Left ventricle myocardium superior (tissue), 1 donor: ENCODE results near the gene COL17A1. TPM values are rescaled to one million over a fixed set of nuclear protein-coding genes. Genes with fewer than 3 reads are reported as not detected.
A peak's percentile ranks its signal among the peaks of the same experiment; 100 is the strongest.

Experiments
- ATAC-seq: fragments of 200-7000 bp; cut with Tn5 transposase; one replicate; pipeline ENCODE4 v1.9.1; 2020; ENCODE audit warnings: mild to moderate bottlenecking, moderate library complexity
- DNase-seq: peaks from one replicate; pipeline ENCODE4 v3.0.0-alpha.2; 2020
- intact Hi-C: fragments of 100-400 bp; cut with micrococcal nuclease; formaldehyde crosslinking; loops from one replicate; pipeline ENCODE4 v1.11.0; 2022
- microRNA-seq: library from miRNA; unstranded; fragments of <30 nt; microRNA quantifications from one replicate; pipeline ENCODE4 v1.2.0, GENCODE V29; 2020; ENCODE audit warnings: borderline number of aligned reads
- total RNA-seq: library from RNA; stranded (reverse); fragmentation: NEBNext Ultra II Directional; extraction: Animal tissue kit (Norgen Biotek cat#: 25700); gene quantifications from one replicate; pipeline ENCODE4 v1.2.1, GENCODE V29; 2021
- donor health status: DM: no; HTN: yes; CAD: no; lungs with severe emphysema.

The COL17A1 gene
- total RNA-seq, 1 donor from 2014 or later, result 0.32 TPM

GRCh38 chr10:104016661-104017060 lies 69.0 kb downstream of the COL17A1 start:
- intact Hi-C loops, result no loop called here

GRCh38 chr10:104014176-104014575 lies 71.5 kb downstream of the COL17A1 start:
- DNase-seq (no peak), ATAC-seq (no peak)
- intact Hi-C loops, result no loop called here

More at GRCh38 chr10:104016661-104017060, 69.0 kb downstream of the COL17A1 start:
- DNase-seq, result no peak
- no peak for ATAC-seq

DNA sequence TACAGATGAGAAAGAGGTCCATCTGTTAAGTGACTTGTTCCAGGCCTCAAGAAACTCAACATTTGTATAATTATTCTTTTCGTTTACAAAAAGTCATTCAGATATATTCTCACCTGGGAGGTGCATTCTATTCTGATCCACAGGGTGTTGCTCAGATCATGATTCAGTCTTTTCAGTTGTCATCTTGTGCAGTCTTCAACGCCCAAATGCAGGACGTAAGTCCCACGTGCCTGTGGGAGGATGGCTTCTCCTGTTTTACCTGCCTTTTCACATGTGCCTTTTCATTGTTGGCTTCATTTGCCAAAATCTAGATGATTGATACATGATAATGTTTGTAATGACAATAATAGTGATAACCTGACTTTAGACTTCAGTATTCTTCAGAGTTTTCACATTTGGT lies 72.2 kb downstream of the COL17A1 start:
- ATAC-seq (no peak), DNase-seq (no peak)
- intact Hi-C loops, result no loop called here

GRCh38 chr10:104011904-104012303 lies 73.8 kb downstream of the COL17A1 start:
- DNase-seq (no peak), ATAC-seq (no peak)
- intact Hi-C loops, result no loop called here

- DNase-seq, result no peak
- no peak for ATAC-seq
- intact Hi-C loops, result no loop called here
Observed at GRCh38 chr10:104005172-104005863, 80.4 kb downstream of the COL17A1 start.

DNA sequence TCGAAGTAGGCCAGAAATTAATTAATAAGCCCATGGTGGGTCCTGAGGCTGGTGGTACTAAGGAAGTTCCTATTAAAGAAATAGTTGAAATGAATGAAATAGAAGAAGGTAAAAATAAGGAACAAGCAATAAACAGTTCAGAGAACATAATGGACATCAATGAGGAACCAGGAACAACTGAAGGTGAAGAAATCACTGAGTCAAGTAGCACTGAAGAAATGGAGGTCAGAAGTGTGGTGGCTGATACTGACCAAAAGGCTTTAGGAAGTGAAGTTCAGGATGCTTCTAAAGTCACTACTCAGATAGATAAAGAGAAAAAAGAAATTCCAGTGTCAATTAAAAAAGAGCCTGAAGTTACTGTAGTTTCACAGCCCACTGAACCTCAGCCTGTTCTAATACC lies 82.8 kb downstream of the COL17A1 start:
- intact Hi-C loops, result no loop called here
- DNase-seq, result no peak
- no peak for ATAC-seq

DNA sequence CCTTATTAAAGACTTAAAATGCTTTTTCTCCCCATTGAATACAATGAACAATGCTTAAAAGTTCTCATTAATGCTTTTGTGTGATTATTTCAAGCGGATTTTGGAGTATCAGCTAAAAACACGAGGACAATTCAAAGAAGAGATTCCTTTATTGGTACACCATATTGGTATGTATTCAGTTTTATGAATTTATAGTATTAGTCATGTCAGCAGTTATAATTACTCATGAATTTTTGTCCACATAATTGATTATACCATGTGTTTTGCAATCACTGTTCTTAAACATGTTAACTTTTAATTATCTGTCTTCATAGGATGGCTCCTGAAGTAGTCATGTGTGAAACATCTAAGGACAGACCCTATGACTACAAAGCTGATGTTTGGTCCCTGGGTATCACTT lies 86.9 kb downstream of the COL17A1 start:
- intact Hi-C loops, result loop anchor here (10.0 kb wide), 1 partner anchor 114 kb away; no protein-coding TSS in a partner anchor
- DNase-seq (no peak), ATAC-seq (no peak)

- intact Hi-C loops, result loop anchor here (10.0 kb wide), 1 partner anchor 110 kb away; no protein-coding TSS in a partner anchor
- DNase-seq, result no peak
- no peak for ATAC-seq
Observed at GRCh38 chr10:103995134-103995533, 90.5 kb downstream of the COL17A1 start.

GRCh38 chr10:103991393-103992128 lies 94.1 kb downstream of the COL17A1 start:
- ATAC-seq (no peak), DNase-seq (no peak)
- intact Hi-C loops, result loop anchor here (10.0 kb wide), 1 partner anchor 107 kb away; no protein-coding TSS in a partner anchor

GRCh38 chr10:103990531-103990930 lies 95.1 kb downstream of the COL17A1 start:
- intact Hi-C loops, result loop anchor here (10.0 kb wide), 1 partner anchor 106 kb away; no protein-coding TSS in a partner anchor
- ATAC-seq (no peak), DNase-seq (no peak)

DNA sequence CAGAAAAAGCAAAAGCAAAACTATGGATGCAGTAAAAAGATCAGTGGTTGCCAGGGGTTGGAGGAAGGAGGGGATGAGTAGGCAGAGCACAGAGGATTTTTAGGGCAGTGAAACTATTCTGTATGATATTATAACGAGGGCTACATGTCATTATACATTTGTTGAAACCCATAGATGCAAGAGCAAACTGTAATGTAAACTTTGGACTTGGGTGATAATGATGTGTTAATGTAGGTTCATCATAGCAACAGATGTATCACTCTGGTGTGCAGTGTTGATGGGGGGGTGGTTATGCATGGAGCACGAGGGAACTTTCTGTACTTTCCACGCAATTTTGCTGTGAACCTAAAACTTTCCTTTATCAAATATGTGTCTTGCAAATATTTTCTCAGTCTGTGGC lies 95.6 kb downstream of the COL17A1 start:
- no peak for DNase-seq
- no peak for ATAC-seq
- intact Hi-C loops, result loop anchor here (10.0 kb wide), 1 partner anchor 105 kb away; no protein-coding TSS in a partner anchor

DNA sequence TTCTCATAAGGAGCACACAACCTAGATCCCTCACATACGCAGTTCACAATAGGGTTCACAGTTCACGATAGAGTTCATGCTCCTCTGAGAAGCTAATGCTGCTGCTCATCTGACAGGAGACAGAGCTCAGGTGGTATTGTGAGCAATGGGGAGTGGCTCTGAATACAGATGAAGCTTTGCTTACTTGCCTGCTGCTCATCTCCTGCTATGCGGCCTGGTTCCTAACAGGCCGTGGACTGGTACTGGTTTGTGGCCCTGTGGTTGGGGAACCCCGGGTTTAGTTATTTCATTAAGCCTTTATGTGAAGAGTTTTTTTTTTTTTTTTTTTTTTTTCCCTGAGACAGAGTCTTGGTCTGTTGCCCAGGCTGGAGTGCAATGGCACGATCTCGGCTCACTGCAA lies 99.3 kb downstream of the COL17A1 start:
- DNase-seq, result no peak
- ATAC-seq, result peak; percentile 23
- intact Hi-C loops, result no loop called here

DNA sequence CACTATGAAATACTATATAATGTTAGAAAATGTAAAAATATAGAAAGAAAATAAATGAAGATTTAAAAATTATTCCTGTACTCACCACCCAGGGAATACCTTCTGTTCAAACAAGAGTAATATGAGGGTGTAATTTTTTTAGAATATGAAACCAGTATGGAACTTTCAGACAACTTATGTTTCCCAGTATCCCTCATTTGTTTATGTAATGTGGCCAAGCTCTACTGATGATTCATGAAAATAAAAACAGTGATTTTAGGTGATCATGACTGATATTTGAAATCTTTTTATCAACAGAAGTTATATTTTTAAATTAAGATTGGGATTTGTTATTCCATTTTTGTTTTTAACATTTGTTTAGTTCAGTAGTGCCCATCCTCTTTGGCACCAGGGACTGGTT lies 100.0 kb downstream of the COL17A1 start:
- DNase-seq, result no peak
- intact Hi-C loops, result no loop called here
- no peak for ATAC-seq

DNA sequence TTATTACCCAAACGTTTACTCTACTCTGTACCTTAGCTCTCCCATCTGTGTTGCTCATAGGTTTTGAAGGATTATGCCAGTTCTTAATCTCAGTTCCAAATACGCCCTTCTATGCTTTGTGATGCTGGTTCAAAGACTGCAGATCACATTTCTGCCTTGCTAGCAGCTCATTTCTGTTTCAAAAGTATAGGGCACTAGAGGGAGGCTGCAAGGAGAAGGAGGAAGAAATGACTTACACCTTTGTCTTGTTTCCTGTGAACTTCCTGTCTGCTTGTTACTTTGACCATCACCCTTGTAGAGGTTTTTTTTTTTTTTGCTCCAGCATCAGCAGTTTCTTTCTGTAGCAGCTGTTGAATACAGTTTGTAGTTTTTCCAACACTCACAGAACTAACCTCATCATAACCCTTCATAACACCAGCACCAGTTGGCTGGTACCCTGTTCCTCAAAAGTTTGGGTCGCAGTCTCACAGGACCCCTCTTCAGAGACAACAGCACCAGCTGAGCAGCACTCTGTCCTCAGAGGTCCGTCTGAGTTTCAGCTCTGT lies 102.2 kb downstream of the COL17A1 start:
- DNase-seq, result no peak
- intact Hi-C loops, result no loop called here

GRCh38 chr10:103982639-103983038 lies 103.0 kb downstream of the COL17A1 start:
- intact Hi-C loops, result no loop called here
- DNase-seq, result no peak
- ATAC-seq, result peak; percentile 70

More for the DNA sequence above, 102.2 kb downstream of the COL17A1 start:
- peak; percentile 20 for ATAC-seq

Small RNA genes lying within 50 kb of the gene (microRNA-seq; reads per million reads assigned to microRNA genes)
- gene MIR936, result not detected

Other genes with a start within 250 kb of the COL17A1 start
- gene SH3PXD2A, start 230.3 kb downstream of the COL17A1 start, total RNA-seq, result 28.6 TPM
- 33.2 TPM for gene STN1, start 167.7 kb downstream of the COL17A1 start, total RNA-seq
- 31.0 TPM for gene SLK, start 118.7 kb downstream of the COL17A1 start, total RNA-seq
- gene SFR1, start 36.3 kb upstream of the COL17A1 start, total RNA-seq, result 5.2 TPM
- gene CFAP43, start 146.5 kb upstream of the COL17A1 start, total RNA-seq, result not detected
- 163 TPM for gene GSTO1, start 169.0 kb upstream of the COL17A1 start, total RNA-seq
- gene GSTO2, start 183.3 kb upstream of the COL17A1 start, total RNA-seq, result 1.1 TPM